Measurements from ENCODE around the gene CRYBG2. TPM values are rescaled to one million over a fixed set of nuclear protein-coding genes. Genes with fewer than 3 reads are reported as not detected.

The CRYBG2 gene
- total RNA-seq, 1 donor from 2014 or later: 67.0 TPM

DNA sequence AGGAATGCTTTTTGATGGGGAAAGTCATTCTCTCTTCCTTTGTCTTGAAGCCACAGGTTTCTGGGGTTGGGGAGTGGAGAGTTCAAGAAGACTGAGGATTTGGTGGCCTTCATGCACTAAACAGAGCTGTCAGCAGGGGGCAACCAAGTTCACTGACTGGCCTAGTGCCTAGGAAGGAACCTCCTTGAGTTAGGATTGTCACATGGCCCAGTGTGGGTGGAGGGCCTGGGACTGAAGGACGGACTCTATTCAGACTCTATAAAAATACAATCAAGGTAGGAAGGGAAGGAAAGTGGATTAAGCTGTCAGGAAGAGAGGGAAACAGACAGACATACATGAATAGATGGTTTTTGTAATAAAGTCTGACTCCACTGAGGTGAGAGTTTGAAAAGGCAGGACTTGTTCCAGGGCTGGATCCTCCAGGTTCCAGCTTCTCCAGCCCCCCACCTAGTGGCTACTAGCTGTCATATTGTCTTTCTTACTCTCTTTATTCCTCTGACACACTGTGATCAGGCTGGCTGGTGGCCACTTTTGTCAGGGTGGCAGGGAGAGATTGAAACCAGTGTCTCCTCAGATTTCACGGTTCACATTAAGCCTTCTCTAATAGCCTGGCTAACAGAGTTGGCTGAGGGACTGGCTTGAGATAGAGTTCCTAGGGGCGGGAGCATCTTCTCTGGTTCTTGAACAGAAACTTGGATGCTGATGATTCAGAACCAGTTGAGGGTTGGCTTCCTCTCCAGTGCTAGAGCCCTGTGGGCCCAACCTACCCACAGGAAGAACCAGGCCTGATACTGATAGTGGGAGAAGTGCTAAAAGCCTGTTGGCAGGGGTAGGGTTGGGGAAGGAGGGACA is 78.1 kb downstream of the CRYBG2 start:
- Histone ChIP-seq H3K4me3 (no peak overlapping the region), H3K9me3 (no peaks in the 10 kb centered on the region), H3K4me1 (peaks cover 57% of the 10 kb centered on the region), H3K27ac (peak overlapping the region; percentile 95), H3K36me3 (no peaks in the 10 kb centered on the region), H3K27me3 (no peaks in the 10 kb centered on the region)
- no peak for DNase-seq (ENCODE audit: extremely low spot score in 2 of 2)
- intact Hi-C loops (cut with DNase I): no loop called here
- TF ChIP-seq POLR2A (IDR thresholded peaks at IDR 0.05) (no peak), POLR2AphosphoS5 (IDR thresholded peaks at IDR 0.05; ENCODE audit: insufficient read depth in 1 of 2, low read depth in 1 of 2) (peak in 1 of 2 donors; percentile 58)
- TF ChIP-seq, protein P1, sequence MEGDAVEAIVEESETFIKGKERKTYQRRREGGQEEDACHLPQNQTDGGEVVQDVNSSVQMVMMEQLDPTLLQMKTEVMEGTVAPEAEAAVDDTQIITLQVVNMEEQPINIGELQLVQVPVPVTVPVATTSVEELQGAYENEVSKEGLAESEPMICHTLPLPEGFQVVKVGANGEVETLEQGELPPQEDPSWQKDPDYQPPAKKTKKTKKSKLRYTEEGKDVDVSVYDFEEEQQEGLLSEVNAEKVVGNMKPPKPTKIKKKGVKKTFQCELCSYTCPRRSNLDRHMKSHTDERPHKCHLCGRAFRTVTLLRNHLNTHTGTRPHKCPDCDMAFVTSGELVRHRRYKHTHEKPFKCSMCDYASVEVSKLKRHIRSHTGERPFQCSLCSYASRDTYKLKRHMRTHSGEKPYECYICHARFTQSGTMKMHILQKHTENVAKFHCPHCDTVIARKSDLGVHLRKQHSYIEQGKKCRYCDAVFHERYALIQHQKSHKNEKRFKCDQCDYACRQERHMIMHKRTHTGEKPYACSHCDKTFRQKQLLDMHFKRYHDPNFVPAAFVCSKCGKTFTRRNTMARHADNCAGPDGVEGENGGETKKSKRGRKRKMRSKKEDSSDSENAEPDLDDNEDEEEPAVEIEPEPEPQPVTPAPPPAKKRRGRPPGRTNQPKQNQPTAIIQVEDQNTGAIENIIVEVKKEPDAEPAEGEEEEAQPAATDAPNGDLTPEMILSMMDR (IDR thresholded peaks at IDR 0.05): peak; percentile 74 to 95 (median 88)

DNA sequence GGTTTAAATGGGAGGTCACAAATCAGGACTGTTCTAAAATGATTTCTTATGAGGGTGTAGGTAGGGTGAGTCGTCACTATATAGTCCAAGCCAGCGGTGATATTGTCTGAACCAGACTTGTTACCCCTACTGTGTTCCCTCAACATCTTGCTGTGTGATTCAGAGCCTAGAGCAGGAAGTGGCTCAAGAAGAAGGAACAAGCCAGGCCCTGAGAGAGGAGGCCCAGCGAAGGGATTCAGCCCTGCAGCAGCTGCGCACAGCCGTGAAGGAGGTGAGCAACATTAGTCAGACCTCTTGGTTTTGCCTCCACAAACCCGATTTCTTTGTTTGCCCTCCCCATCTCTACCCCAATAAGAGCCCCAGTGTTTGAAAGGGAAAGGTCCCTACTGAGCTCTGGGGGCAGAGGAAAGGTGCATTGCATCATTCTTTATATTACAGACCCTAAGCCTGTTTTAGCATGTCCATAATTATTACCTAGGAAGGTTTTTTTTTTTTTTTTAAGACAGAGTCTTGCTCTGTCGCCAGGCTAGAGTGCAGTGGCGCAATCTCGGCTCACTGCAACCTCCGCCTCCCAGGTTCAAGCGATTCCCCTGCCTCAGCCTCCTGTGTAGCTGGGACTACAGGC is 79.0 kb downstream of the CRYBG2 start:
- TF ChIP-seq, protein P1 (IDR thresholded peaks at IDR 0.05): no peak
- no peak for TF ChIP-seq POLR2AphosphoS5 (IDR thresholded peaks at IDR 0.05; ENCODE audit: insufficient read depth in 1 of 2, low read depth in 1 of 2)
- no peak for DNase-seq (ENCODE audit: extremely low spot score in 2 of 2)

More for the DNA sequence above, 79.0 kb downstream of the CRYBG2 start:
- no peaks in the 10 kb centered on the region for H3K27me3 ChIP-seq
- intact Hi-C loops (cut with DNase I): loop anchor here (1.0 kb wide), 1 partner anchor 22 kb away; no protein-coding TSS in a partner anchor
- peak overlapping the region; percentile 95 for H3K27ac ChIP-seq
- H3K4me1 ChIP-seq: peaks cover 49% of the 10 kb centered on the region
- peaks cover 0 to 6% of the 10 kb centered on the region in 2 donors for H3K36me3 ChIP-seq
- no peaks in the 10 kb centered on the region for H3K9me3 ChIP-seq
- no peak overlapping the region for H3K4me3 ChIP-seq

Other genes starting within 250 kb of the CRYBG2 start
- gene PDIK1L, start 242.3 kb downstream of the CRYBG2 start, total RNA-seq: 5.6 TPM
- gene FAM110D, start 195.1 kb downstream of the CRYBG2 start, total RNA-seq: 4.2 TPM
- not detected for gene C1orf232, start 185.2 kb downstream of the CRYBG2 start, total RNA-seq
- 18.7 TPM for gene ZNF593, start 184.2 kb downstream of the CRYBG2 start, total RNA-seq
- not detected for gene ZNF593OS, start 182.3 kb downstream of the CRYBG2 start, total RNA-seq
- gene CNKSR1, start 176.6 kb downstream of the CRYBG2 start, total RNA-seq: 21.9 TPM
- gene CATSPER4, start 163.5 kb downstream of the CRYBG2 start, total RNA-seq: not detected
- 9.1 TPM for gene CEP85, start 119.9 kb downstream of the CRYBG2 start, total RNA-seq
- 115 TPM for gene SH3BGRL3, start 74.0 kb downstream of the CRYBG2 start, total RNA-seq
- gene UBXN11, start 47.5 kb downstream of the CRYBG2 start, total RNA-seq: 7.1 TPM
- gene CD52, start 36.2 kb downstream of the CRYBG2 start, total RNA-seq: 8.1 TPM
- not detected for gene ZNF683, start 18.6 kb upstream of the CRYBG2 start, total RNA-seq
- not detected for gene LIN28A, start 56.7 kb upstream of the CRYBG2 start, total RNA-seq
- 24.8 TPM for gene DHDDS, start 78.2 kb upstream of the CRYBG2 start, total RNA-seq
- gene HMGN2, start 118.3 kb upstream of the CRYBG2 start, total RNA-seq: 127 TPM
- 22.8 TPM for gene RPS6KA1, start 175.6 kb upstream of the CRYBG2 start, total RNA-seq

Measured in vagina (tissue), 2 donors.